Nephron progenitor cell (in vitro differentiated cells): Measurements from ENCODE around the gene DUSP7.

Source experiments
- DNase-seq: peaks from one replicate; pipeline ENCODE4 v3.0.0; 2021
- H3K27ac Mint-ChIP-seq: 2 replicates; pipeline ENCODE4 v1.8.0; 2021; ENCODE audit warnings: mild to moderate bottlenecking, moderate library complexity, mixed read lengths
- H3K27me3 Mint-ChIP-seq: 2 replicates; pipeline ENCODE4 v1.8.0; 2021; ENCODE audit warnings: mild to moderate bottlenecking, low read depth, mixed read lengths; ENCODE audit not compliant: poor library complexity
- H3K36me3 Mint-ChIP-seq: 2 replicates; pipeline ENCODE4 v1.8.0; 2021; ENCODE audit warnings: low read depth, mixed read lengths
- H3K4me1 Mint-ChIP-seq: 2 replicates; pipeline ENCODE4 v1.8.0; 2021; ENCODE audit warnings: mixed read lengths
- H3K4me3 Mint-ChIP-seq: 2 replicates; pipeline ENCODE4 v1.8.0; 2021; ENCODE audit warnings: mild to moderate bottlenecking, moderate library complexity, mixed read lengths
- H3K9me3 Mint-ChIP-seq: 2 replicates; pipeline ENCODE4 v1.8.0; 2021; ENCODE audit warnings: mild to moderate bottlenecking, moderate library complexity, mixed read lengths
- CTCF ChIP-seq: fragments of 200-600 bp; sonication (generic); IDR thresholded peaks from 2 replicates; pipeline ENCODE4 v1.5.0; 2021; ENCODE audit warnings: antibody characterized with exemption

DUSP7 gene

GRCh38 chr3:52091586-52092270 lies 35.4 kb upstream of the DUSP7 start:
- peaks cover 6% of the 10 kb centered on the region for H3K27me3 Mint-ChIP-seq
- H3K4me1 Mint-ChIP-seq: peaks cover 62% of the 10 kb centered on the region
- no peak overlapping the region for H3K4me3 Mint-ChIP-seq
- no peak for DNase-seq
- H3K9me3 Mint-ChIP-seq: no peaks in the 10 kb centered on the region
- peaks cover 6% of the 10 kb centered on the region for H3K36me3 Mint-ChIP-seq
- peak overlapping the region; percentile 97 for H3K27ac Mint-ChIP-seq
- no peak for TF ChIP-seq CTCF

DNA sequence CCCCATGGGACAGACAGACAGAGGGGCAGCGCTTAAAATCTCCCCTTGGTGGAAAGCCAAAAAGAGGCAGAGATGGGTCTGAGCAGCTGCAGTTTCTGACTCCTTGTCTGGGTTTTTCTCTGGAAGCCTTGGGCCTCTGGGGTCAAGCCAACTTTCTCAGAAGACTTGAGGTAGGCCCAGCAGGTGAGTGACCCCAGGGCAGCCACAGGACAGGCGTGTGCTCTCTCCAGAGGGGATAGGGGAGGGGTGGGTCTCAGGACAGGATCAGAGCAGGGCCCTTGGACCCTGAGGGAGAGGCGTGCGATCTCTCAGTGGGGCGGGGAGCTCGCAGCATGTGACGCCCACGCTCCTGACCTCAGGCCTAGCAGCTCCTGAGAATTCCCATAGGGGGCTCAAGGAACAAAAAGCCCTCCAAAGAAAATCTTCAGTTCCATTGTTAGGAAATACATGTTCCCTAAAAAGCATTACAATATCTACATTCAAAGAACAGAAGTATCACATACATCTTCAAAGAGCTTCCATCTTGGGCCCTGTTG lies 34.6 kb upstream of the DUSP7 start:
- H3K27ac Mint-ChIP-seq: peak overlapping the region; percentile 97
- TF ChIP-seq CTCF: no peak

DNA sequence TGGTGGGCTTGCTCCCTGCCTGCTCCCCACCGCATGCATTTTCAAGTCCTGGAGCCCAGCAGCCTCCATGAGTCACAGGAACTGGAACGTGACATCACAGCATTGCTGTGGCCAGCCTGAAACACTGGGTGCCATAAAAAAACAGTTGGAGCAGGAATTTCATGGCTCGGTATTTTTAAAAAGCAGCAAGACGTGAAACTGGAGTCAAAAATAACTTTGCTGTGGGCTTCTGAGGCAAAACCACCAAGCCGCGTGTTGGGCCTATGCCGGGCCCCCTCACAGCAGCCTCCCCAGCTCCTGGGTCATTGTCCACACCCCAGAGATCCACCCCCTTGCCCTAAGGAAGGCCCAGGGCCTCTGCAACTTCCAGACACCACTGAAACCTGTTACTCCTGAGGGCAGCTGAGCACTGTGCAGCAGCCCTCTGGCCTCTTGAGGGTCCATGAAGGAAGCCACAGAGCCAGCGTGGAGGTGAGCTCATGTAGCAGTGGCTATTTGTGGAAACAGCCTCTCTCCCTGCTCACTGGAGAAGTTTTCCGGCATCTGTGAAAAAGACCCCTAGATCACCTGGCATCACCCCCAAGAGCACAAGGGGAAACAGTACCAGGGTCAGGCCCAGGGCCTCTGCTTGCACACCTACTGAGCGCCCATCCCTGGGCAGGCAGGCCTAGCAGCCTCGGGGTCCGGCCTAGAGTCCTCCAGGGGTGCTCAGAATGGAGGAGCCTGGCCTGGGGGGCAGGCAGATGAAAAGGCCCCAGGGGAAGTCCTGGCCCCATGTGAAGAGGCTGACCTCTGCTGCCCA lies 34.0 kb upstream of the DUSP7 start:
- Mint-ChIP-seq H3K9me3 (no peaks in the 10 kb centered on the region), H3K4me1 (peaks cover 74% of the 10 kb centered on the region), H3K27me3 (peaks cover 3% of the 10 kb centered on the region), H3K27ac (peak overlapping the region; percentile 98), H3K4me3 (no peak overlapping the region), H3K36me3 (no peaks in the 10 kb centered on the region)
- TF ChIP-seq CTCF: no peak
- DNase-seq: no peak

More for the DNA sequence above, 34.6 kb upstream of the DUSP7 start:
- no peak for DNase-seq
- Mint-ChIP-seq H3K27me3 (peaks cover 6% of the 10 kb centered on the region), H3K9me3 (no peaks in the 10 kb centered on the region), H3K4me3 (no peak overlapping the region), H3K4me1 (peaks cover 70% of the 10 kb centered on the region), H3K36me3 (peaks cover 6% of the 10 kb centered on the region)

- DNase-seq: no peak
- no peaks in the 10 kb centered on the region for H3K36me3 Mint-ChIP-seq
- no peak for TF ChIP-seq CTCF
Observed at GRCh38 chr3:52089691-52090090, 33.3 kb upstream of the DUSP7 start.

DNA sequence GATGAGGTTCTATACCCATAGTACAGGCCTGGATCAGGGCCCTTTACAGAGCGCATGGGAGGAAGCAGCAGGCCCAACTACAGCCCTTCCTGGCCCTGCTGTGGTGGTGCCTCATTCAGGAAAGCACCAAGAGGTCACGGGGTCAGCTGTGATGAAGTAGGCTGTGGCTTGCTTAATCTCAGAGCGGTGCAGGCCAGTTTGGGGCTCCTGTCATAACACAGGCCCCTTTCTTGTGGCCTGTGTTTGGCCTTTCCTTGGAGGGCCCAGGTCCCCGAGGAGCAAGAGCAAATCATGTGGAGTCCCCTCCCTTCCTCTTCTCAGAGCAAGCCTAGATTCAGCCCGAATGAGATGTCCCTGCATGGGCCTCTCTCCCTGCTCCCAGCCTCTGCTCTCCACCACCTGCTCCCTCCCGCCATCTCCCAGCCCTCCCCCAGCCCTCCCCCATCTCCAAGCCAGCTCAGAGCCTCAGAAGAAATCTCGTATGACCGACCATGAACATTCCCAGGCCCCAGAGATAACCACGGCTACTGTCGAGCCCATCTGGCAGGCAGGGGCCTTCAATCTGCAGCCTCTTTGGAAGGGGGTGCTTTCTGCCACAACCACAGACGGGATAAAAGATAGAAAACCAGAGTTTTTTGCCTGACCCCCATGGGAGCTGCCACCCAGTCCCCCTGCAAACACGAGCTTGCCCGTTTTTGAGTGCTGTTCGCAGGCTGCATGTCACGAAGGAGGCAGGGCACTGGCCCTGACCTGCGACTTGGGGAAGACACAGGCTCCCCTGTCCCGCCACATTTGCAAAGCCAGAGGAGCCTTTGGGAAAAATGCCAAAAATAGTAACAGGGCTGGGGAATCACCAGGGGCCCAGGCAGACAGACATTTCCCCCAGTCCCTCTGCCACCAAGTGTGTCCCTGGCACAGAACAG lies 32.3 kb upstream of the DUSP7 start:
- Mint-ChIP-seq H3K27me3 (peaks cover 3% of the 10 kb centered on the region), H3K9me3 (no peaks in the 10 kb centered on the region), H3K27ac (peak overlapping the region; percentile 97), H3K4me3 (no peak overlapping the region), H3K4me1 (peaks cover 68% of the 10 kb centered on the region), H3K36me3 (no peaks in the 10 kb centered on the region)
- peak; percentile 39 for DNase-seq
- TF ChIP-seq CTCF: no peak

More at GRCh38 chr3:52089691-52090090, 33.3 kb upstream of the DUSP7 start:
- H3K4me1 Mint-ChIP-seq: peaks cover 74% of the 10 kb centered on the region
- H3K27ac Mint-ChIP-seq: peak overlapping the region; percentile 98
- no peak overlapping the region for H3K4me3 Mint-ChIP-seq
- H3K27me3 Mint-ChIP-seq: peaks cover 3% of the 10 kb centered on the region
- H3K9me3 Mint-ChIP-seq: no peaks in the 10 kb centered on the region
